GM12865 (cell line): ENCODE measurements around the gene ATP1A4.

ENCODE experiments used
- DNase-seq: peaks from one replicate; pipeline ENCODE4 v3.0.0; 2010; ENCODE audit warnings: low read depth
- H3K4me3 ChIP-seq: 2 replicates; pipeline ENCODE4 v1.5.1; 2011; ENCODE audit warnings: mild to moderate bottlenecking, low read depth, low read length, control low read depth
- CTCF ChIP-seq: IDR thresholded peaks from 2 replicates; pipeline ENCODE4 v1.5.1; 2011; ENCODE audit warnings: low read length, control low read depth, low read depth, inconsistent platforms; ENCODE audit not compliant: insufficient read depth; ENCODE audit errors: missing control alignments

The ATP1A4 gene

GRCh38 chr1:160224606-160225005 is 73.2 kb downstream of the ATP1A4 start:
- no peak overlapping the region for H3K4me3 ChIP-seq
- DNase-seq, result no peak
- TF ChIP-seq CTCF, result no peak

GRCh38 chr1:160225345-160225744 is 73.9 kb downstream of the ATP1A4 start:
- DNase-seq, result no peak
- no peak for TF ChIP-seq CTCF
- no peak overlapping the region for H3K4me3 ChIP-seq

- H3K4me3 ChIP-seq, result no peak overlapping the region
- peak; percentile 36 for DNase-seq
- TF ChIP-seq CTCF, result no peak
Observed at GRCh38 chr1:160226623-160227022, 75.2 kb downstream of the ATP1A4 start.

- no peak overlapping the region for H3K4me3 ChIP-seq
- TF ChIP-seq CTCF, result no peak
- no peak for DNase-seq
Observed at GRCh38 chr1:160227034-160227433, 75.6 kb downstream of the ATP1A4 start.

GRCh38 chr1:160227561-160227960 is 76.2 kb downstream of the ATP1A4 start:
- DNase-seq, result no peak
- H3K4me3 ChIP-seq, result no peak overlapping the region
- no peak for TF ChIP-seq CTCF

- no peak overlapping the region for H3K4me3 ChIP-seq
- no peak for DNase-seq
- no peak for TF ChIP-seq CTCF
Observed at GRCh38 chr1:160228431-160228830, 77.0 kb downstream of the ATP1A4 start.

GRCh38 chr1:160232911-160233310 is 81.5 kb downstream of the ATP1A4 start:
- TF ChIP-seq CTCF, result no peak
- H3K4me3 ChIP-seq, result no peak overlapping the region
- DNase-seq, result no peak
